GM21390 (cell line): Measurements from ENCODE around the gene ZC3H4.
A peak's percentile ranks its signal among the peaks of the same experiment; 100 is the strongest.
"Not testable (repeated sequence)": the region's sequence is repeated elsewhere in the genome, so short reads cannot be mapped to it uniquely, and the experiment has no call there.

Source experiments
- ATAC-seq: cut with Tn5 transposase; IDR thresholded peaks from one replicate; pipeline ENCODE4 v1.9.1; 2021; ENCODE audit not compliant: unreplicated experiment

The ZC3H4 gene

GRCh38 chr19:47112997-47113849, at the start of gene ZC3H4:
TSS of gene ZC3H4 (minus strand) at chr19:47113776. CDS start at chr19:47112584, 1,192 bp downstream.
- ATAC-seq, result peak; percentile 72

- ATAC-seq, result no peak
Measured at GRCh38 chr19:47161876-47162489, 48.4 kb upstream of the ZC3H4 start.

- ATAC-seq, result no peak
Measured at GRCh38 chr19:47158879-47159503, 45.4 kb upstream of the ZC3H4 start.

GRCh38 chr19:47158367-47158791, 44.8 kb upstream of the ZC3H4 start:
- no peak for ATAC-seq

GRCh38 chr19:47157431-47158321, 44.1 kb upstream of the ZC3H4 start:
- no peak for ATAC-seq

GRCh38 chr19:47156861-47157430, 43.4 kb upstream of the ZC3H4 start:
- no peak for ATAC-seq

- no peak for ATAC-seq
Measured at GRCh38 chr19:47155148-47155547, 41.6 kb upstream of the ZC3H4 start.

- no peak for ATAC-seq
Measured at GRCh38 chr19:47153266-47153665, 39.7 kb upstream of the ZC3H4 start.

GRCh38 chr19:47152632-47153031, 39.1 kb upstream of the ZC3H4 start:
- no peak for ATAC-seq

- ATAC-seq, result no peak
Measured at GRCh38 chr19:47152205-47152604, 38.6 kb upstream of the ZC3H4 start.

GRCh38 chr19:47151627-47152026, 38.1 kb upstream of the ZC3H4 start:
- ATAC-seq, result no peak

GRCh38 chr19:47146920-47147319, 33.3 kb upstream of the ZC3H4 start:
- ATAC-seq, result no peak

- ATAC-seq, result no peak
Measured at GRCh38 chr19:47145639-47146486, 32.3 kb upstream of the ZC3H4 start.

- no peak for ATAC-seq
Measured at GRCh38 chr19:47144630-47145029, 31.1 kb upstream of the ZC3H4 start.

GRCh38 chr19:47143322-47144073, 29.9 kb upstream of the ZC3H4 start:
- no peak for ATAC-seq

- ATAC-seq, result no peak
Measured at GRCh38 chr19:47142779-47143178, 29.2 kb upstream of the ZC3H4 start.

- ATAC-seq, result no peak
Measured at GRCh38 chr19:47141695-47142094, 28.1 kb upstream of the ZC3H4 start.

GRCh38 chr19:47141252-47141651, 27.7 kb upstream of the ZC3H4 start:
- ATAC-seq, result not testable (repeated sequence)

GRCh38 chr19:47135156-47135555, 21.6 kb upstream of the ZC3H4 start:
- ATAC-seq, result no peak
